HG03103 (cell line): ENCODE data around the gene CROCC2.

Source experiments
- ATAC-seq: cut with Tn5 transposase; IDR thresholded peaks from one replicate; pipeline ENCODE4 v1.9.1; 2021; ENCODE audit warnings: low read depth; ENCODE audit not compliant: unreplicated experiment

Gene CROCC2

GRCh38 chr2:240932001-240932723, 26.0 kb downstream of the CROCC2 start:
- no peak for ATAC-seq

- no peak for ATAC-seq
These were observed 26.6 kb downstream of the CROCC2 start for GRCh38 chr2:240932724-240933047.

- ATAC-seq, result no peak
These were observed 27.2 kb downstream of the CROCC2 start for GRCh38 chr2:240933048-240933965.

- no peak for ATAC-seq
These were observed 28.0 kb downstream of the CROCC2 start for GRCh38 chr2:240933966-240934700.

- ATAC-seq, result no peak
These were observed 28.6 kb downstream of the CROCC2 start for GRCh38 chr2:240934701-240935102.

GRCh38 chr2:240935103-240935876, 29.2 kb downstream of the CROCC2 start:
- no peak for ATAC-seq

- no peak for ATAC-seq
These were observed 30.0 kb downstream of the CROCC2 start for GRCh38 chr2:240936106-240936505.

GRCh38 chr2:240946046-240946445, 39.9 kb downstream of the CROCC2 start:
- no peak for ATAC-seq

- ATAC-seq, result no peak
These were observed 40.5 kb downstream of the CROCC2 start for GRCh38 chr2:240946654-240947053.

GRCh38 chr2:240947176-240947575, 41.0 kb downstream of the CROCC2 start:
- ATAC-seq, result no peak

GRCh38 chr2:240947607-240948006, 41.5 kb downstream of the CROCC2 start:
- no peak for ATAC-seq

GRCh38 chr2:240948086-240948485, 42.0 kb downstream of the CROCC2 start:
- no peak for ATAC-seq

GRCh38 chr2:240948905-240949790, 43.0 kb downstream of the CROCC2 start:
- no peak for ATAC-seq

- no peak for ATAC-seq
These were observed 43.9 kb downstream of the CROCC2 start for GRCh38 chr2:240949791-240950705.

- no peak for ATAC-seq
These were observed 45.0 kb downstream of the CROCC2 start for GRCh38 chr2:240951045-240951594.

- no peak for ATAC-seq
These were observed 46.5 kb downstream of the CROCC2 start for GRCh38 chr2:240952496-240953246.
